ENCODE results near the gene ANKRD29. TPM values are rescaled to one million over a fixed set of nuclear protein-coding genes. Genes with fewer than 3 reads are reported as not detected.
"Not testable (repeated sequence)": the region's sequence is repeated elsewhere in the genome, so short reads cannot be mapped to it uniquely, and the experiment has no call there.

The ANKRD29 gene
- total RNA-seq, 1 experiment from 2014 or later: 1.6 TPM

DNA sequence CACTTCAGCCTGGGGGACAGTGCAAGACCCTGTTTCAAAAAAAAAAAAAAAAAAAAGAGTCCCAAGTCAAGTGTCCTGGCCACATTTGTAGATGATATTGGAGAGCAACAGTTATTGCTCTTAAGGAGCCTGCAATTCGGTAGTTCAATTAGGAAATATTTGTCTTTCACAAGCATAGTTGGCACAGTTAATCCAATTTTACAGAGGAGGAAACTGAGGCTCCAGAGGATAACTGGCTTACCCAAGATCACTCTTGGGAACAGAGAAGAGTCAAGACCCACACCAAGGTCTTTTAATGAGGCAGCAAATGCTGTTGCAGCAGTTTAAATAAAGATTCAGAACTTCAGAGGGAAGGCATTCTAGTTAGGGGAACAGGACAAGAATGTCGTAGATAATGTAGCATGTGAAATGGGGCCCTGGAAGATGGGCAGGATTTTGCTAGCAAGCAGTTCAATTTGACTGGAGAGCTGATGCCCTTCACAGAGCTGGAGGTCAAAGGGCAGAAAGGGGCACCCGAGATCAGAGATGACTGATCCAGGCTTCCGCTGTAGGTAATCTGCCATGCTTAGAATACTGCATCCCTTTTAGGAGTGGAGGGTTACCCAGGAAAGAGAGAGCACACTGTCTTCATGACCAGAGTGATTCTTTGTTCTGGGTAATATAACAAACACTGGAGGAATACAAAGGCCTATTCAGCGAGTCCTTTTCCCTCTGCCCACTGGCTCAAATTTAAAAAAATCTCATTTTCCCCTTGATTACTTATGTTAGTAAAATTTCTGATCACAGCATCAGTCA is 79.4 kb downstream of the ANKRD29 start:
- no peak for DNase-seq (ENCODE audit: low read depth)

- peak; percentile 57 for DNase-seq (ENCODE audit: low read depth)
Observed at GRCh38 chr18:23580677-23581367, 81.9 kb downstream of the ANKRD29 start.

DNA sequence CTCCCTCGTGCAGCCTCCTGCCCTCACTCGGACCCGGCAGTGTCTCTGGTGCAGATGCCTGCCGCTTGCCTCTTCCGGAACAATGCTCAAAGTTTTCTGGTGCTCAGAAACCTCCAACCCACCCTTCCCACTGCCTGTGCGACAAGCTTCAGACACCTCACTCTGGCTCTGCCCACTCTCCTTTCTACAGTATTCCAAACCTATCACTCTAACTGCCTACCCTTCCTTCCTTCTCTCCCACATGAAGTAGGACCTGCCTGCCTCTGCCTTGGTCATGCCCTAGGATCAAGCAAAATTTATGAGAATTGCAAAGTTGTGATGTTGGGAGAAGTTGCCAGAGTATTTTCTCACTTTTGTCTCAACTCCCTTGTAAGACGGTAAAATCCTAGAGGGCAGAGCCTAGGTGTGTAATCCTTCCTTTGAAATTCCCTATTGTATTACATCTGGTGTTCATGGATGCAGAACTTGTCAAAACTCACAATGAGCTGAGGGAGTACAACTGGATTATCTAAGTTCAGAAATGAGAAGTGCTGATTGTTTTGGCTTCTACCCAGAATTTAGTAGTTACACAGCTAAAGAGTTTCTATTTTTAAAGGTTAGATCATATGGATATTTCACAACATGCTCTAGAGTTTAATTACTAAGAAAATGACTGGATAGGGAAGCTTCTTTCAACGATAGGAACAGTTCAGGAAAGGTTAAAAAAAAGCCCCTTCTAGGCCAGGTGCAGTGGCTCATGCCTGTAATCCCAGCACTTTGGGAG is 83.6 kb downstream of the ANKRD29 start:
- DNase-seq (ENCODE audit: low read depth): no peak

- DNase-seq (ENCODE audit: low read depth): no peak
Observed at GRCh38 chr18:23578067-23578701, 84.5 kb downstream of the ANKRD29 start.

DNA sequence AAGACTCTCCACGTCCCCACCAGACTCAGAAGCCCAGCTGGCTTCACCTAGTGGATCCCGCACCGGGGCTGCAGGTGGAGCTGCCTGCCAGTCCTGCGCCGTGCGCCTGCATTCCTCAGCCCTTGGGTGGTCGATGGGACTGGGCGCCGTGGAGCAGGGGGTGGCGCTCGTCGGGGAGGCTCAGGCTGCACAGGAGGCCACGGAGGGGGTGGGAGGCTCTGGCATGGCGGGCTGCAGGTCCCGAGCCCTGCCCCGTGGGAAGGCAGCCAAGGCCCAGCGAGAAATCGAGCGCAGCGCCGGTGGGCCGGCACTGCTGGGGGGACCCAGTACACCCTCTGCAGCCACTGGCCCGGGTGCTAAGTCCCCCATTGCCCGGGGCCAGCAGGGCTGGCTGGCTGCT is 85.2 kb downstream of the ANKRD29 start:
- DNase-seq (ENCODE audit: low read depth): not testable (repeated sequence)

GRCh38 chr18:23575309-23575651 is 87.4 kb downstream of the ANKRD29 start:
- no peak for DNase-seq (ENCODE audit: low read depth)

DNA sequence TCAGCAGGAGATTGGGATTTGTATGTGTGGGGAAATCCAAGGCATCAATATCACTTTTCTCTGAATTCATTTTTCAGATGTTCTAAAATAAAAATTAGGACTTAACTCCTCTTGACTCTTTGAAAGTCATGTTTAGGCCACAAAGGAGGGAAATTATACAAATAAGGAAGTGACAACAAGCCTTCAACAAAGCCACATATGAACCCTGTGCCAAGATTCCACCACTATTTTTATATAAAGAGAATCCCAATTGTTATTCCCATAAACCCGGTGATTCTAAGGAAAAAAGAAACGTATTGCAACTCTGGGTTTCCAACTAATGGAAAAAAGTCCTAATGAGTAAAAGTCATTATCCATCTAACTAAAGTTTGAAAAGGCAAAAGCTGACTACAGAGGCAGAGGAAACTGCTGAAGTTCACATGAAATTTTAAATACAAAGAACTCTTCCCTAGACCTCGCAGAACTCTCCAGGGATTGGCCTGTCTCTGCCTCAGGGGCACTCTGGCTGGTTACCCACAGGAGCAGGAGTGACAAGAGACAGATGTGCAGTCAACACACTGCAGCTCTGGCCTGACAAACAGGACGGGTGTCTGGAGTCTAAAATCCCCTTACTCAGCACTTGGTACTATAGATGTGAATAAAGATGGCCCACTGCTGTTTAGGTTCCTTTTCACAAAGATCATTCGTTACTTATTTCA is 88.0 kb downstream of the ANKRD29 start:
- DNase-seq (ENCODE audit: low read depth): no peak

GRCh38 chr18:23573626-23574431 is 88.9 kb downstream of the ANKRD29 start:
- peak; percentile 61 for DNase-seq (ENCODE audit: low read depth)

GRCh38 chr18:23573020-23573419 is 89.7 kb downstream of the ANKRD29 start:
- no peak for DNase-seq (ENCODE audit: low read depth)

DNA sequence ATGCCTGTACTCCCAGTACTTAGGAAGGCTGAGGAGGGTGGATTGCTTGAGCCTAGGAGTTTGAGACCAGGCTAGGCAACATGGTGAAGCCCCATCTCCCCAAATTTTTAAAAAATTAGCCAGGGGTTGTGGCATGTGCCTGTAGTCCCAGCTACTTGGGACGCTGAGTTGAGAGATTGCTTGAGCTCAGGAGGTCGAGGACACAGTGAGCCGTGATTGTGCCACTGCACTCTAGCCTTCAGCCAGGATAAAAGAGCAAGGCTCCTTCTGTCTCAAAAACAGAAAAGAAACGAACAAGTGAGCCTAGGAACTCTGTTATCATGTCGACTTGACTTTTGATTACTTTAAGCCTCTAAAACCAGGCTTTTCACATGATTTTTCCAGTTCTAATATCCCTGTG is 90.1 kb downstream of the ANKRD29 start:
- DNase-seq (ENCODE audit: low read depth): no peak

GRCh38 chr18:23572012-23572411 is 90.7 kb downstream of the ANKRD29 start:
- no peak for DNase-seq (ENCODE audit: low read depth)

- no peak for DNase-seq (ENCODE audit: low read depth)
Observed at GRCh38 chr18:23570912-23571504, 91.7 kb downstream of the ANKRD29 start.

- no peak for DNase-seq (ENCODE audit: low read depth)
Observed at GRCh38 chr18:23569299-23570063, 93.2 kb downstream of the ANKRD29 start.

GRCh38 chr18:23568281-23569138 is 94.2 kb downstream of the ANKRD29 start:
- no peak for DNase-seq (ENCODE audit: low read depth)

DNA sequence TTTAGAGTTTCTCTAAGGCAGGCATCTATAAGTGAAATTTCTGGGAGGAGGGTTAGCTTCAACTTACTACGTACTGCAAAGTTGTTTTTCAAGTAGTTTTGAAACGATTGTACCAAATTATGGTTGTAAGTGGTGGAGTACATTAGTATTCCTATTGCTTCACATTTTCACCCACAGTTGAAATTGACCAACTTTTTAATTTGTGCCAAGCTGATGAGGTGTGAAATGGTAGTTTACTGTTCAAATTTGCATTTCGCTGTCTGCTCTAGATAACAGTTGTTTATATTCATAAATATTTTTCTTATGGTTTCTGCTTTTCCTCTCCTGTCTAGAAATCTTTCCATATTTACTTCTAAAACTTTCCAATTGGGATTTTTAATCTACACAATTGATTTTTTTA is 95.0 kb downstream of the ANKRD29 start:
- DNase-seq (ENCODE audit: low read depth): no peak

DNA sequence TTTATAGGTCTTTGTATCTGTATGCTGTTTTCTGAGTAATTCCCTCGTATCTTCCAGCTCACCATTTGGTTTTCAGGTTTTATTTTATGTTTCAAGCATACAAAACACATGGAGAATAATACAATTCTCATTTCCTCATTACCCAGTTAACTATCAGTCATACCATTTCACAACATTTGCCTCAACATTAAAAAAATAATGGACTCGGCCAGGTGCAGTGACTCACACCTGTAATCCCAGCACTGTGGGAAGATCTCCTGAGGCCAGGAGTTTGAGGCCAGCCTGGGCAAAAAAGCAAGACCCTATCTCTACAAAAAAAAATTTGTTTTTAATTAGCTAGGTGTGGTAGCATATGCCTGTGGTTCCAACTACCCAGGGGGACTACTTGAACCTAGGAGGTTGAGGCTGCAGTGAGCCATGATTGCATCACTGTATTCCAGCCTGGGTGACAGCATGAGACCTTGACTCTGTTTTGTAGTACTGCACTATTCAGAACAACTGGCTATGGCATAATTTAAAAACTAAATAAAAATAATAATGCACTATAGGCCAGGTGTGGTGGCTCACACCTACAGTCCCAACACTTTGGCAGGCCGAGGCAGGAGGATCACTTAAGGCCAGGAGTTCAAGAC is 96.7 kb downstream of the ANKRD29 start:
- no peak for DNase-seq (ENCODE audit: low read depth)

DNA sequence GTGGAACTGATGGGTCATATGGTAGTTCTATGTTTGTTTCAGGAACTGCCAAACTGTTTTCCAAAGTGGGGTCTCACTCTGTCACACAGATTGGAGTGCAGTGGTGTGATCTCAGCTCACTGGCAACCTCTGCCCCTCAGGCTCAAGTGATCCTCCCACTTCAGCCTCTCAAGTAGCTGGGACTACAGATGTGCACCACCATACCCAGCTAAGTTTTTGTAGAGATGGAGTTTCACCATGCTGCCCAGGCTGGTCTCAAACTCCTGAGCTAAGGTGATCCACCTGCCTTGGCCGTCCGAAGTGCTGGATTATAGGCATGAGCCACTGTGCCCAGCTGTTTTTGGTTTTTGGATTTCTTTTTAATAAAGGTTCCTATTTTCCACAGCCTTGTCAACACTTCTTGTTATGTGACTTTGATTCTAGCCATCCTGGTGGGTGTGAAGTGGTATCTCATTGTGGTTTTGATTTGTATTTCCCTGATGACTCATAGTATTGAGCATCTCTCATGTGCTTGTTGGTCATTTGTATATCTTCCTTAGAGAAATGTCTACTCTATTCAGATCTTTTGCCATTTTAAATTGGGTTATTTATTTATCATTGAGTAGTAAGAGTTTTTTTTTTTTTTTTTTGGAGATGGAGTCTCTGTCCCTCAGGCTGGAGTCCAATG is 99.2 kb downstream of the ANKRD29 start:
- DNase-seq (ENCODE audit: low read depth): peak; percentile 54
